HEK293 (cell line): ENCODE measurements around the gene ZNF644.
A peak's percentile ranks its signal among the peaks of the same experiment; 100 is the strongest.

Source experiments
- CTCF ChIA-PET: fragments of 350-600 bp; formaldehyde crosslinking; extraction: SDS; loops from one replicate; lab custom pipeline; 2021; ENCODE audit warnings: antibody characterized with exemption; lab: Yijun Ruan, JAX
- POLR2A ChIA-PET: fragments of 300-600 bp; formaldehyde crosslinking; extraction: SDS; loops from one replicate; lab custom pipeline; 2020; ENCODE audit warnings: antibody characterized with exemption, inconsistent platforms; lab: Yijun Ruan, JAX
- H3K27ac ChIP-seq: fragments of 200-500 bp; sonication (Bioruptor generic); 2 replicates; pipeline ENCODE4 v1.5.1; 2014; ENCODE audit warnings: low read depth, low read length, control low read depth, inconsistent platforms; ENCODE audit errors: extremely low read depth
- H3K36me3 ChIP-seq, 2 experiments: fragments of 200-500 bp in 1 of 2; sonication (Bioruptor generic) in 1 of 2; 1 replicate in 1 of 2; 2 replicates in 1 of 2; pipeline ENCODE4 v1.5.1; 2014 to 2017; ENCODE audit warnings: inconsistent platforms in 2 of 2, low read length in 2 of 2; ENCODE audit not compliant: control insufficient read depth in 2 of 2, insufficient read depth in 1 of 2
- H3K4me1 ChIP-seq: fragments of 200-500 bp; sonication (Bioruptor generic); 2 replicates; pipeline ENCODE4 v1.5.1; 2014; ENCODE audit warnings: mild to moderate bottlenecking, low read length, inconsistent platforms; ENCODE audit not compliant: control insufficient read depth, insufficient read depth
- H3K4me3 ChIP-seq: 2 replicates; pipeline ENCODE4 v1.5.1; 2011; ENCODE audit warnings: low read depth, mild to moderate bottlenecking, control low read depth, low read length, moderate library complexity
- H3K9me3 ChIP-seq: fragments of 200-500 bp; sonication (Bioruptor generic); 2 replicates; pipeline ENCODE4 v1.5.1; 2014; ENCODE audit warnings: low read depth, low read length, inconsistent platforms; ENCODE audit not compliant: control insufficient read depth, insufficient read depth
- GLIS1 ChIP-seq: fragments of 450-650 bp; formaldehyde crosslinking; IDR thresholded peaks from 2 replicates; pipeline ENCODE4 v1.5.1; 2016; ENCODE audit warnings: missing biosample characterization, missing genetic modification characterization
- GLIS2 ChIP-seq: fragments of 450-650 bp; formaldehyde crosslinking; IDR thresholded peaks from 2 replicates; pipeline ENCODE4 v1.5.1; 2016; ENCODE audit warnings: missing biosample characterization, missing genetic modification characterization
- HIC1 ChIP-seq: fragments of 450-650 bp; formaldehyde crosslinking; IDR thresholded peaks from 2 replicates; pipeline ENCODE4 v1.5.1; 2016; ENCODE audit warnings: missing biosample characterization, missing genetic modification characterization
- MEIS1 ChIP-seq: sonication (generic); formaldehyde crosslinking; IDR thresholded peaks from 2 replicates; pipeline ENCODE4 v1.8.1; 2022; ENCODE audit warnings: missing genetic modification reagents, mild to moderate bottlenecking, borderline replicate concordance
- PRDM1 ChIP-seq: fragments of 450-650 bp; formaldehyde crosslinking; IDR thresholded peaks from 2 replicates; pipeline ENCODE4; 2016; ENCODE audit warnings: missing biosample characterization, missing genetic modification characterization
- REPIN1 ChIP-seq: fragments of 450-650 bp; formaldehyde crosslinking; IDR thresholded peaks from 2 replicates; pipeline ENCODE4 v1.5.1; 2017; ENCODE audit warnings: missing biosample characterization, missing genetic modification characterization, low read depth
- SALL2 ChIP-seq: fragments of 450-650 bp; formaldehyde crosslinking; IDR thresholded peaks from 2 replicates; pipeline ENCODE4 v1.5.0; 2017; ENCODE audit warnings: missing biosample characterization, mild to moderate bottlenecking, missing genetic modification characterization, borderline replicate concordance
- ZNF112 ChIP-seq: fragments of 450-650 bp; formaldehyde crosslinking; IDR thresholded peaks from 2 replicates; pipeline ENCODE4 v1.5.0; 2017; ENCODE audit warnings: missing biosample characterization, missing genetic modification characterization
- ZNF174 ChIP-seq: fragments of 450-650 bp; formaldehyde crosslinking; IDR thresholded peaks from 2 replicates; pipeline ENCODE4 v1.5.0; 2017; ENCODE audit warnings: missing biosample characterization, mild to moderate bottlenecking, missing genetic modification characterization
- ZNF211 ChIP-seq: fragments of 450-650 bp; formaldehyde crosslinking; IDR thresholded peaks from 2 replicates; pipeline ENCODE4 v1.5.1; 2016; ENCODE audit warnings: low read depth, missing biosample characterization, missing genetic modification characterization
- ZNF221 ChIP-seq: fragments of 450-650 bp; formaldehyde crosslinking; IDR thresholded peaks from 2 replicates; pipeline ENCODE4 v1.5.1; 2017; ENCODE audit warnings: missing biosample characterization, missing genetic modification characterization, borderline replicate concordance
- ZNF223 ChIP-seq: fragments of 450-650 bp; formaldehyde crosslinking; IDR thresholded peaks from 2 replicates; pipeline ENCODE4 v1.5.1; 2016; ENCODE audit warnings: missing biosample characterization, missing genetic modification characterization
- ZNF239 ChIP-seq: fragments of 450-650 bp; formaldehyde crosslinking; IDR thresholded peaks from 2 replicates; pipeline ENCODE4 v1.5.1; 2016; ENCODE audit warnings: missing biosample characterization, missing genetic modification characterization
- ZNF292 ChIP-seq: fragments of 450-650 bp; formaldehyde crosslinking; IDR thresholded peaks from 2 replicates; pipeline ENCODE4 v1.5.1; 2016; ENCODE audit warnings: low read depth, missing biosample characterization, missing genetic modification characterization, borderline replicate concordance
- ZNF311 ChIP-seq: fragments of 450-650 bp; formaldehyde crosslinking; IDR thresholded peaks from 2 replicates; pipeline ENCODE4 v1.5.1; 2017; ENCODE audit warnings: missing biosample characterization, missing genetic modification characterization, borderline replicate concordance
- ZNF37A ChIP-seq: fragments of 450-650 bp; IDR thresholded peaks from 2 replicates; pipeline ENCODE4 v1.5.1; 2018; ENCODE audit warnings: missing biosample characterization, missing genetic modification characterization
- ZNF398 ChIP-seq: fragments of 450-650 bp; formaldehyde crosslinking; IDR thresholded peaks from 2 replicates; pipeline ENCODE4 v1.5.1; 2017; ENCODE audit warnings: missing biosample characterization, missing genetic modification characterization
- ZNF510 ChIP-seq: fragments of 450-650 bp; formaldehyde crosslinking; IDR thresholded peaks from 2 replicates; pipeline ENCODE4 v1.5.1; 2018; ENCODE audit warnings: mild to moderate bottlenecking, missing genetic modification characterization, missing biosample characterization; ENCODE audit not compliant: insufficient replicate concordance
- ZNF530 ChIP-seq: fragments of 450-650 bp; formaldehyde crosslinking; IDR thresholded peaks from 2 replicates; pipeline ENCODE4 v1.5.1; 2016; ENCODE audit warnings: low read depth, missing biosample characterization, missing genetic modification characterization
- ZNF549 ChIP-seq: fragments of 450-650 bp; IDR thresholded peaks from 2 replicates; pipeline ENCODE4 v1.5.1; 2018; ENCODE audit warnings: missing biosample characterization, missing genetic modification characterization, mild to moderate bottlenecking, inconsistent platforms, moderate library complexity
- ZNF610 ChIP-seq: fragments of 450-650 bp; formaldehyde crosslinking; IDR thresholded peaks from 2 replicates; pipeline ENCODE4 v1.5.1; 2016; ENCODE audit warnings: missing biosample characterization, missing genetic modification characterization, borderline replicate concordance
- ZNF623 ChIP-seq: fragments of 450-650 bp; formaldehyde crosslinking; IDR thresholded peaks from 2 replicates; pipeline ENCODE4 v1.5.1; 2016; ENCODE audit warnings: missing biosample characterization, missing genetic modification characterization
- ZNF701 ChIP-seq: fragments of 450-650 bp; formaldehyde crosslinking; IDR thresholded peaks from 2 replicates; pipeline ENCODE4 v1.5.1; 2016; ENCODE audit warnings: missing biosample characterization, missing genetic modification characterization
- ZNF747 ChIP-seq: fragments of 450-650 bp; formaldehyde crosslinking; IDR thresholded peaks from 2 replicates; pipeline ENCODE4 v1.5.1; 2016; ENCODE audit warnings: missing biosample characterization, missing genetic modification characterization
- ZNF76 ChIP-seq: fragments of 450-650 bp; formaldehyde crosslinking; IDR thresholded peaks from 2 replicates; pipeline ENCODE4; 2016; ENCODE audit warnings: low read depth, missing biosample characterization, missing genetic modification characterization, borderline replicate concordance
- ZSCAN16 ChIP-seq: fragments of 450-650 bp; formaldehyde crosslinking; IDR thresholded peaks from 2 replicates; pipeline ENCODE4 v1.5.1; 2016; ENCODE audit warnings: missing biosample characterization, missing genetic modification characterization
- TF ChIP-seq, protein P1 (sequence below): fragments of 450-650 bp; formaldehyde crosslinking; IDR thresholded peaks from 2 replicates; pipeline ENCODE4 v1.5.1; 2016; ENCODE audit warnings: missing biosample characterization, missing genetic modification characterization
- TF ChIP-seq, protein P2 (sequence below): fragments of 450-650 bp; formaldehyde crosslinking; IDR thresholded peaks from 2 replicates; pipeline ENCODE4 v1.5.1; 2016; ENCODE audit warnings: missing biosample characterization, missing genetic modification characterization, low read depth
- TF ChIP-seq, protein P3 (sequence below): fragments of 450-650 bp; formaldehyde crosslinking; IDR thresholded peaks from 2 replicates; pipeline ENCODE4 v1.5.1; 2016; ENCODE audit warnings: missing biosample characterization, missing genetic modification characterization

ZNF644 gene

DNA sequence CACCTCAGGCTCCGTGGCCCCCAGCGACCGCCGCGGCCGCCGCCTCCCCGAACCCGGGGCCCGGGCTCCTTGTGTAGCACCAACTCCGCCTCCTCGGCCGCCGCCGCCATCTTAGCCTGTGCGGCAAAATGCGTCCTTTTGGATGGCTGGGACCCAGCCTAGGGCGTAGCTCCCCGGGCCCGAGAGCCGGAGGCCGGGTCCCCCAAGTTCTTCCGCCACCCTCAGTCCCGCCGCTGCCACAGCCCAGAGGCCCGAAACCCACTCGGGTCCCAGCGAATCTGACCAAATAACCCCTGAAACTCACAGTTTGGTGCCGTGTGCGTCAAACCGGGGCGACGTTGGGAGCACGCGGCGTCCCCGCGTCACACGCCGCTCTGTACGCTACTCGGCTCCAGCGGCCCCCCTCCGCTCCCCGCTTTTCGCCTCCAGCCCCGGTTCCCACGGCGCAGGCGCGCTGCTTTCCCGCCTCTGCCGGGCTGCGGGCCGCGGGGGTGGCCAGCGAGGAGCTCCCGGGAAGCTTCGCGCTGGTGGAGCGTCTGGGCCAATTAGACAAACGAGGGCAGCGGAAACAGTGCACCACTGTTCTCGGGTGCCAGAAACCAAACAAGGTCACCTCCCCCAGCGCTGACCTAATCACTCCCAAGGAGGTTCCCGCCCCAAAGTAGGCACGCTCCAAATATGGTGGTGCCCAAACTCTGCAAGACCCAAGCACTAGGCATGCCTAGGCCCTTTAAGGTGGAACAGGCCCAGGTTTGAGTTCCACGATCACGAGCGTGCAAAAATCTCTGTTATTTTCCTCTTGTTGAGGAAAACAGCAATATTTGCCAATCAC is at the start of gene ZNF644:
Gene ZNF644 (minus strand): TSS at position 350 of the 832 bp plus-strand sequence. CDS start 39,682 bp downstream, outside the sequence.
- no peaks in the 10 kb centered on the region for H3K9me3 ChIP-seq
- ChIA-PET POLR2A (interaction anchor here (0.6 to 2.1 kb wide), 11 partner anchors 10 to 185 kb away, joined by 3 to 12 read pairs (median 3); no protein-coding TSS in a partner anchor), CTCF (interaction anchor here (0.6 to 0.9 kb wide), 2 partner anchors 150 to 213 kb away, joined by 3 to 5 read pairs; no protein-coding TSS in a partner anchor)
- H3K27ac ChIP-seq = peak within 1 kb of the TSS; percentile 100
- H3K36me3 ChIP-seq = peaks cover 0 to 23% of the 10 kb centered on the region in 2 experiments; a peak in 2 of 3 replicates
- peak within 1 kb of the TSS; percentile 97 for H3K4me3 ChIP-seq
- H3K4me1 ChIP-seq = no peaks in the 10 kb centered on the region
- peak; percentile 95 for TF ChIP-seq GLIS1
- TF ChIP-seq ZNF311 = no peak
- TF ChIP-seq GLIS2 = peak; percentile 99
- TF ChIP-seq ZNF510 = no peak
- TF ChIP-seq SALL2 (tag by site-specific recombination) = no peak
- TF ChIP-seq ZNF623 (tag by site-specific recombination) = no peak
- TF ChIP-seq ZNF549 (tag by site-specific recombination) = no peak
- no peak for TF ChIP-seq ZNF211 (tag by site-specific recombination)
- no peak for TF ChIP-seq ZNF701
- TF ChIP-seq ZNF398 (tag by site-specific recombination) = peak; percentile 60; the same call in 1 of the 2 replicates
- TF ChIP-seq MEIS1 = no peak
- TF ChIP-seq ZNF112 (tag by site-specific recombination) = no peak
- no peak for TF ChIP-seq ZNF37A (tag by site-specific recombination)
- no peak for TF ChIP-seq PRDM1 (tag by site-specific recombination)
- peak; percentile 92 for TF ChIP-seq ZNF610 (tag by site-specific recombination)
- TF ChIP-seq, protein P1, sequence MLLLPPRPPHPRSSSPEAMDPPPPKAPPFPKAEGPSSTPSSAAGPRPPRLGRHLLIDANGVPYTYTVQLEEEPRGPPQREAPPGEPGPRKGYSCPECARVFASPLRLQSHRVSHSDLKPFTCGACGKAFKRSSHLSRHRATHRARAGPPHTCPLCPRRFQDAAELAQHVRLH (tag by site-specific recombination) = peak; percentile 71; the same call in 1 of the 2 replicates
- TF ChIP-seq REPIN1 (tag by site-specific recombination) = no peak
- no peak for TF ChIP-seq ZNF292
- TF ChIP-seq ZNF221 (tag by site-specific recombination) = 0 out of 2 replicates have a peak, but pooled peaks have one; percentile 17
- TF ChIP-seq, protein P2, sequence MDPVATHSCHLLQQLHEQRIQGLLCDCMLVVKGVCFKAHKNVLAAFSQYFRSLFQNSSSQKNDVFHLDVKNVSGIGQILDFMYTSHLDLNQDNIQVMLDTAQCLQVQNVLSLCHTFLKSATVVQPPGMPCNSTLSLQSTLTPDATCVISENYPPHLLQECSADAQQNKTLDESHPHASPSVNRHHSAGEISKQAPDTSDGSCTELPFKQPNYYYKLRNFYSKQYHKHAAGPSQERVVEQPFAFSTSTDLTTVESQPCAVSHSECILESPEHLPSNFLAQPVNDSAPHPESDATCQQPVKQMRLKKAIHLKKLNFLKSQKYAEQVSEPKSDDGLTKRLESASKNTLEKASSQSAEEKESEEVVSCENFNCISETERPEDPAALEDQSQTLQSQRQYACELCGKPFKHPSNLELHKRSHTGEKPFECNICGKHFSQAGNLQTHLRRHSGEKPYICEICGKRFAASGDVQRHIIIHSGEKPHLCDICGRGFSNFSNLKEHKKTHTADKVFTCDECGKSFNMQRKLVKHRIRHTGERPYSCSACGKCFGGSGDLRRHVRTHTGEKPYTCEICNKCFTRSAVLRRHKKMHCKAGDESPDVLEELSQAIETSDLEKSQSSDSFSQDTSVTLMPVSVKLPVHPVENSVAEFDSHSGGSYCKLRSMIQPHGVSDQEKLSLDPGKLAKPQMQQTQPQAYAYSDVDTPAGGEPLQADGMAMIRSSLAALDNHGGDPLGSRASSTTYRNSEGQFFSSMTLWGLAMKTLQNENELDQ (tag by site-specific recombination) = no peak
- TF ChIP-seq ZNF239 (tag by site-specific recombination) = no peak
- no peak for TF ChIP-seq ZNF530
- TF ChIP-seq ZNF76 (tag by site-specific recombination) = peak; percentile 78
- no peak; the same call in 1 of the 2 replicates for TF ChIP-seq ZNF223
- TF ChIP-seq, protein P3, sequence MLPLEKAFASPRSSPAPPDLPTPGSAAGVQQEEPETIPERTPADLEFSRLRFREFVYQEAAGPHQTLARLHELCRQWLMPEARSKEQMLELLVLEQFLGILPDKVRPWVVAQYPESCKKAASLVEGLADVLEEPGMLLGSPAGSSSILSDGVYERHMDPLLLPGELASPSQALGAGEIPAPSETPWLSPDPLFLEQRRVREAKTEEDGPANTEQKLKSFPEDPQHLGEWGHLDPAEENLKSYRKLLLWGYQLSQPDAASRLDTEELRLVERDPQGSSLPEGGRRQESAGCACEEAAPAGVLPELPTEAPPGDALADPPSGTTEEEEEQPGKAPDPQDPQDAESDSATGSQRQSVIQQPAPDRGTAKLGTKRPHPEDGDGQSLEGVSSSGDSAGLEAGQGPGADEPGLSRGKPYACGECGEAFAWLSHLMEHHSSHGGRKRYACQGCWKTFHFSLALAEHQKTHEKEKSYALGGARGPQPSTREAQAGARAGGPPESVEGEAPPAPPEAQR (tag by site-specific recombination) = no peak
- no peak for TF ChIP-seq ZSCAN16 (tag by site-specific recombination)
- no peak for TF ChIP-seq ZNF747 (tag by site-specific recombination)
- no peak for TF ChIP-seq ZNF174 (tag by site-specific recombination)
- TF ChIP-seq HIC1 (tag by site-specific recombination) = peak; percentile 77
